K562 (cell line): ENCODE measurements around the gene TRAPPC5. TPM values are rescaled to one million over a fixed set of nuclear protein-coding genes. Genes with fewer than 3 reads are reported as not detected.

ENCODE experiments used
- BCL6 ChIP-seq: fragments of 250-450 bp; sonication (Bioruptor Pico); IDR thresholded peaks from 2 replicates; pipeline ENCODE4 v1.4.0; 2020
- HDAC6 ChIP-seq: IDR thresholded peaks from 2 replicates; pipeline ENCODE4 v1.6.1; 2012; ENCODE audit warnings: low read depth, mild to moderate bottlenecking, control low read depth, inconsistent platforms, low read length, moderate library complexity
- MECOM ChIP-seq: fragments of 250-450 bp; sonication (Bioruptor Pico); IDR thresholded peaks from 2 replicates; pipeline ENCODE4 v1.8.0; 2022; ENCODE audit warnings: inconsistent platforms
- PATZ1 ChIP-seq: fragments of 250-450 bp; sonication (Bioruptor Pico); IDR thresholded peaks from 2 replicates; pipeline ENCODE4 v1.5.0; 2020; ENCODE audit warnings: mild to moderate bottlenecking, borderline replicate concordance
- POLR3G ChIP-seq: IDR thresholded peaks from 2 replicates; pipeline ENCODE4 v1.6.1; 2011; ENCODE audit not compliant: insufficient read length, insufficient replicate concordance; ENCODE audit errors: extremely low read depth
- SETDB1 ChIP-seq: IDR thresholded peaks from one replicate; pipeline ENCODE4 v1.6.1; 2012; ENCODE audit warnings: low read length, control low read depth, inconsistent platforms
- TGIF2 ChIP-seq: sonication (generic); formaldehyde crosslinking; IDR thresholded peaks from 2 replicates; pipeline ENCODE4 v1.8.1; 2022; ENCODE audit warnings: mild to moderate bottlenecking, missing genetic modification reagents, moderate library complexity
- ZBTB11 ChIP-seq, 3 experiments: fragments of 200-800 bp in 1 of 3; fragments of 250-450 bp in 1 of 3; fragments of 450-650 bp in 1 of 3; sonication (Bioruptor Pico) in 1 of 3; sonication (Bioruptor generic) in 1 of 3; formaldehyde crosslinking in 1 of 3; IDR thresholded peaks; 2 replicates each; pipeline versions ENCODE4 v1.6.1 to v1.8.0; 2016 to 2022; ENCODE audit warnings: mild to moderate bottlenecking in 2 of 3, missing genetic modification characterization in 2 of 3, missing compliant biosample characterization in 1 of 3, moderate library complexity in 1 of 3
- ZC3H8 ChIP-seq: fragments of 450-650 bp; IDR thresholded peaks from 2 replicates; pipeline ENCODE4 v1.6.1; 2017
- ZFPM2 ChIP-seq: fragments of 250-450 bp; sonication (Bioruptor Pico); IDR thresholded peaks from 2 replicates; pipeline ENCODE4 v1.5.1; 2022; ENCODE audit warnings: mild to moderate bottlenecking
- ZNF197 ChIP-seq: fragments of 200-800 bp; sonication (Bioruptor generic); IDR thresholded peaks from 2 replicates; pipeline ENCODE4 v1.6.1; 2016; ENCODE audit warnings: low read depth, missing genetic modification characterization, missing compliant biosample characterization
- ZNF518B ChIP-seq: fragments of 250-450 bp; sonication (Bioruptor Pico); IDR thresholded peaks from 2 replicates; pipeline ENCODE4 v1.5.0; 2021; ENCODE audit warnings: mild to moderate bottlenecking, moderate library complexity
- polyA plus RNA-seq, 8 experiments: library from polyadenylated mRNA; depleted of rRNA in 4 of 8; stranded (reverse) in 5 of 8; unstranded in 3 of 8; fragments of >200 nt; fragmentation: Nextera tagmentation in 2 of 8; fragmentation: Illumina TruSeq in 1 of 8; extraction: Ambion mirVana in 2 of 8; extraction: Trizol in 1 of 8; gene quantifications; 2 replicates each; pipeline versions ENCODE4 v1.2.1 to v1.2.3, GENCODE V29; 2011 to 2014; ENCODE audit warnings: inconsistent platforms in 1 of 8, missing spikeins in 1 of 8
- total RNA-seq, 7 experiments: library from RNA; depleted of rRNA in 6 of 7; stranded (reverse); fragments of >200 nt in 6 of 7; fragmentation: Illumina TruSeq in 2 of 7; extraction: Trizol in 2 of 7; gene quantifications; 2 replicates each; pipeline versions ENCODE4 v1.2.1 to v1.2.3, GENCODE V29; 2011 to 2021; ENCODE audit warnings: low replicate concordance in 1 of 7
- TF ChIP-seq, protein P1 (sequence below): fragments of 250-450 bp; sonication (Bioruptor Pico); IDR thresholded peaks from 2 replicates; pipeline ENCODE4 v1.8.0; 2022; ENCODE audit warnings: moderate library complexity, mild to moderate bottlenecking, inconsistent platforms
- TF ChIP-seq, protein P2 (sequence below), 2 experiments: IDR thresholded peaks; 2 replicates each; pipeline ENCODE4 v1.6.1; 2012; ENCODE audit warnings: improper control_type of control experiment in 2 of 2, low read depth in 2 of 2, low read length in 2 of 2, borderline replicate concordance in 1 of 2

The TRAPPC5 gene
- total and polyA plus RNA-seq, 9 of the 15 experiments (the other 6 are each of a cell fraction or from before 2014, with no cell fraction given) = 2.0 to 76.9 (median 29.3) TPM

DNA sequence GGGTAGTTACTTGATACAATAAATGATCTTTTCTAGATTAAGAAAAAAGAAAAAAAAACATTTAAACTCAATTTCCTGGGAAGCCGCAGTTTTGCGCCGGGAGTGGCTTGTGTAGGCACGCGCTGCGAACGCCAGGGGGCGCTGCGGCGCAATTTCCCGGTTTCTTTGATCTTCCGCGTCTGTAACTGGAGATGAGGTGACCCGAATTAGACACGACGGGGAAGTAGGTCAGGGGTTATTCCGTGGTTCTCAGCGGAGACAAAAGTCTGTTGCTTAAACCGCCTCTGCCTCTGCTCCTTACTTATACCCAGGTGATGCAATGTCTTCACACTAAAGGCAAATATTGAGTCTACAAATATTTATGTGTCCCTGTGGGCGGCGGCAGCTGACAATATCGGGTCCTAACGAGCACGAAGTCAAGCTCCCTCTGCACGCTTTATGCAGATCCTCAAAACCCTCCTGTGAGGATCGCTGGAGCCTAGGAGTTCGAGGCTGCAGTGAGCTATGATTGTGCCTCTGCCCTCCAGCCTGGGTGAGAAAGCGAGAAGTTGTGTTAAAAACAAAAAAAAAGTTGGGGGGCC is 28.5 kb upstream of the TRAPPC5 start (continued):
- no peak for TF ChIP-seq PATZ1 (CRISPR knock-in tag)
- TF ChIP-seq ZNF197 (CRISPR knock-in tag) = no peak
- TF ChIP-seq, protein P1, sequence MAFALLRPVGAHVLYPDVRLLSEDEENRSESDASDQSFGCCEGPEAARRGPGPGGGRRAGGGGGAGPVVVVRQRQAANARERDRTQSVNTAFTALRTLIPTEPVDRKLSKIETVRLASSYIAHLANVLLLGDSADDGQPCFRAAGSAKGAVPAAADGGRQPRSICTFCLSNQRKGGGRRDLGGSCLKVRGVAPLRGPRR (CRISPR knock-in tag) = no peak
- TF ChIP-seq POLR3G = no peak
- TF ChIP-seq ZFPM2 = no peak
- no peak for TF ChIP-seq SETDB1
- TF ChIP-seq ZC3H8 = no peak
- no peak for TF ChIP-seq BCL6 (CRISPR knock-in tag)
- TF ChIP-seq TGIF2 (CRISPR knock-in tag) = no peak
- no peak for TF ChIP-seq MECOM (CRISPR knock-in tag)
- TF ChIP-seq ZNF518B = no peak
- no peak for TF ChIP-seq HDAC6
- no peak for TF ChIP-seq ZBTB11 (CRISPR knock-in tag; IDR thresholded peaks at IDR 0.05)
- TF ChIP-seq, protein P2, sequence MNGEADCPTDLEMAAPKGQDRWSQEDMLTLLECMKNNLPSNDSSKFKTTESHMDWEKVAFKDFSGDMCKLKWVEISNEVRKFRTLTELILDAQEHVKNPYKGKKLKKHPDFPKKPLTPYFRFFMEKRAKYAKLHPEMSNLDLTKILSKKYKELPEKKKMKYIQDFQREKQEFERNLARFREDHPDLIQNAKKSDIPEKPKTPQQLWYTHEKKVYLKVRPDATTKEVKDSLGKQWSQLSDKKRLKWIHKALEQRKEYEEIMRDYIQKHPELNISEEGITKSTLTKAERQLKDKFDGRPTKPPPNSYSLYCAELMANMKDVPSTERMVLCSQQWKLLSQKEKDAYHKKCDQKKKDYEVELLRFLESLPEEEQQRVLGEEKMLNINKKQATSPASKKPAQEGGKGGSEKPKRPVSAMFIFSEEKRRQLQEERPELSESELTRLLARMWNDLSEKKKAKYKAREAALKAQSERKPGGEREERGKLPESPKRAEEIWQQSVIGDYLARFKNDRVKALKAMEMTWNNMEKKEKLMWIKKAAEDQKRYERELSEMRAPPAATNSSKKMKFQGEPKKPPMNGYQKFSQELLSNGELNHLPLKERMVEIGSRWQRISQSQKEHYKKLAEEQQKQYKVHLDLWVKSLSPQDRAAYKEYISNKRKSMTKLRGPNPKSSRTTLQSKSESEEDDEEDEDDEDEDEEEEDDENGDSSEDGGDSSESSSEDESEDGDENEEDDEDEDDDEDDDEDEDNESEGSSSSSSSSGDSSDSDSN (IDR thresholded peaks at IDR 0.05; ENCODE audit: borderline replicate concordance in 1 of 2, low read depth in 2 of 2, low read length in 2 of 2) = no peak
